Endothelial cell of umbilical vein (primary cell): ENCODE data around the gene CNTROB. TPM values are rescaled to one million over a fixed set of nuclear protein-coding genes. Genes with fewer than 3 reads are reported as not detected.

Source experiments
- BruUV-seq: library from RNA; stranded (reverse); fragments of 400-500 nt; replicated peaks from 2 replicates; lab custom pipeline; 2021; lab: Mats Ljungman, UMichigan
- CTCF ChIA-PET: fragments of 300-600, 350-600 bp; sonication (Branson Sonifier 250); formaldehyde crosslinking; loops from one replicate; lab custom pipeline; 2021; ENCODE audit warnings: antibody characterized with exemption, inconsistent platforms; lab: Charles Lee
- POLR2A ChIA-PET: fragments of 300-600, 350-600 bp; sonication (Branson Sonifier 250); formaldehyde crosslinking; loops from one replicate; lab custom pipeline; 2021; ENCODE audit warnings: antibody characterized with exemption, inconsistent platforms; lab: Charles Lee
- DNase-seq: peaks from one replicate; pipeline ENCODE4 v3.0.0-alpha.2; 2011; ENCODE audit warnings: low read depth, low spot score
- FAIRE-seq: peaks from 2 replicates; lab custom pipeline; 2011; peaks lifted over from hg19 to GRCh38; lab: Jason Lieb, UNC
- H2AFZ ChIP-seq: 2 replicates; pipeline ENCODE4 v1.6.0; 2012; ENCODE audit warnings: low read depth, low read length, control low read depth, inconsistent platforms
- H3K27ac ChIP-seq: 2 replicates; pipeline ENCODE4 v1.5.1; 2011; ENCODE audit warnings: low read depth, mild to moderate bottlenecking, control low read depth, low read length, moderate library complexity; ENCODE audit not compliant: insufficient read depth
- H3K27me3 ChIP-seq, 2 experiments: 2 replicates each; pipeline versions ENCODE4 v1.6.0 to v1.6.1; 2011; ENCODE audit warnings: low read length in 2 of 2, mixed read lengths in 1 of 2; ENCODE audit not compliant: control insufficient read depth in 2 of 2, insufficient read depth in 2 of 2
- H3K36me3 ChIP-seq, 2 experiments: 2 replicates in 1 of 2; 3 replicates in 1 of 2; pipeline ENCODE4 v1.5.1; 2011; ENCODE audit warnings: low read length in 2 of 2, mild to moderate bottlenecking in 1 of 2, moderate library complexity in 1 of 2; ENCODE audit not compliant: control insufficient read depth in 2 of 2, insufficient read depth in 2 of 2; ENCODE audit errors: extremely low read depth in 1 of 2
- H3K4me1 ChIP-seq: 3 replicates; pipeline ENCODE4 v1.5.1; 2011; ENCODE audit warnings: mild to moderate bottlenecking, low read length; ENCODE audit not compliant: control insufficient read depth, insufficient read depth; ENCODE audit errors: extremely low read depth
- H3K4me2 ChIP-seq: 2 replicates; pipeline ENCODE4 v1.6.1; 2011; ENCODE audit warnings: low read length, control low read depth, mixed read lengths; ENCODE audit not compliant: insufficient read depth
- H3K4me3 ChIP-seq, 3 experiments: fragments of 200-600 bp in 1 of 3; sonication (generic), shearing (Covaris generic) in 1 of 3; replicated peaks in 1 of 3; 2 replicates each; pipeline ENCODE4 v1.5.1; 2011 to 2016; ENCODE audit warnings: control low read depth in 3 of 3, low read length in 3 of 3, mild to moderate bottlenecking in 2 of 3, inconsistent platforms in 1 of 3, low read depth in 1 of 3, moderate library complexity in 1 of 3; ENCODE audit not compliant: insufficient read depth in 1 of 3
- H3K79me2 ChIP-seq: 2 replicates; pipeline ENCODE4 v1.6.0; 2012; ENCODE audit warnings: low read length, inconsistent platforms; ENCODE audit not compliant: control insufficient read depth, insufficient read depth
- H3K9ac ChIP-seq: replicated peaks from 2 replicates; pipeline ENCODE3; 2011; ENCODE audit warnings: low read length, control low read depth; ENCODE audit not compliant: insufficient read depth; ENCODE audit errors: extremely low read depth
- H3K9me1 ChIP-seq: replicated peaks from 3 replicates; pipeline ENCODE4 v1.6.0; 2011; ENCODE audit warnings: mild to moderate bottlenecking, low read length; ENCODE audit not compliant: control insufficient read depth, insufficient read depth; ENCODE audit errors: extremely low read depth
- H3K9me3 ChIP-seq: replicated peaks from 2 replicates; pipeline ENCODE4 v1.5.1; 2012; ENCODE audit warnings: low read length, inconsistent platforms; ENCODE audit not compliant: control insufficient read depth, insufficient read depth
- H4K20me1 ChIP-seq: replicated peaks from 2 replicates; pipeline ENCODE3; 2011; ENCODE audit warnings: mild to moderate bottlenecking, low read length; ENCODE audit not compliant: control insufficient read depth, insufficient read depth; ENCODE audit errors: extremely low read depth
- EZH2 ChIP-seq: IDR thresholded peaks from 2 replicates; pipeline ENCODE4 v1.6.1; 2012; ENCODE audit warnings: borderline replicate concordance, low read depth, mild to moderate bottlenecking, moderate library complexity, low read length, inconsistent platforms; ENCODE audit not compliant: severe bottlenecking
- FOS ChIP-seq: IDR thresholded peaks from 2 replicates; pipeline ENCODE4 v1.6.1; 2011; ENCODE audit warnings: mild to moderate bottlenecking, low read length, moderate library complexity, borderline replicate concordance; ENCODE audit not compliant: insufficient read depth
- GATA2 ChIP-seq: IDR thresholded peaks from 2 replicates; pipeline ENCODE4 v1.7.0; 2011; ENCODE audit warnings: low read depth, mild to moderate bottlenecking, moderate library complexity, mixed read lengths, low read length; ENCODE audit not compliant: insufficient read length, insufficient read depth
- JUN ChIP-seq: IDR thresholded peaks from 2 replicates; pipeline ENCODE4 v1.6.1; 2011; ENCODE audit warnings: borderline replicate concordance, low read depth; ENCODE audit not compliant: insufficient read length, insufficient read depth
- MYC ChIP-seq: IDR thresholded peaks from one replicate; pipeline ENCODE4 v1.6.1; 2011; ENCODE audit warnings: mild to moderate bottlenecking, low read depth, low read length
- POLR2A ChIP-seq: IDR thresholded peaks from 2 replicates; pipeline ENCODE4 v1.6.1; 2012; ENCODE audit warnings: low read depth, mild to moderate bottlenecking, control low read depth, low read length
- POLR2AphosphoS5 ChIP-seq: IDR thresholded peaks from 2 replicates; pipeline ENCODE4 v1.6.1; 2012; ENCODE audit warnings: low read depth, mild to moderate bottlenecking, control low read depth, low read length, moderate library complexity; ENCODE audit not compliant: insufficient read depth
- dilution Hi-C: fragments of 300-500 bp; cut with MboI; formaldehyde crosslinking; loops from one replicate; pipeline ENCODE4 v1.15.0; 2019; ENCODE audit warnings: low sequenced_read_pairs; ENCODE audit not compliant: extremely low pct_ligation_motif_present
- intact Hi-C: fragments of 100-400 bp; cut with micrococcal nuclease; formaldehyde crosslinking; loops from one replicate; pipeline ENCODE4 v1.10.0; 2022
- polyA plus RNA-seq, 4 experiments: library from polyadenylated mRNA; depleted of rRNA in 3 of 4; stranded (reverse) in 3 of 4; unstranded in 1 of 4; fragments of >200 nt; gene quantifications; 2 replicates each; pipeline versions ENCODE4 v1.2.1 to v1.2.3, GENCODE V29; 2011 to 2012; ENCODE audit warnings: missing spikeins in 1 of 4
- total RNA-seq: library from RNA; stranded (reverse); gene quantifications from 2 replicates; pipeline ENCODE4 v1.2.3, GENCODE V29; 2021
- TF ChIP-seq, protein P1 (sequence below), 2 donors: IDR thresholded peaks; 1 replicate in 1 of 2; 2 replicates in 1 of 2; pipeline ENCODE4 v1.5.1; 2011; ENCODE audit warnings: low read length in 2 of 2, mild to moderate bottlenecking in 2 of 2, moderate library complexity in 2 of 2, control low read depth in 1 of 2, inconsistent platforms in 1 of 2, low read depth in 1 of 2; ENCODE audit not compliant: insufficient read depth in 1 of 2; ENCODE audit errors: extremely low read depth in 1 of 2
- TF ChIP-seq, protein P2 (sequence below): IDR thresholded peaks from 2 replicates; pipeline ENCODE4 v1.6.1; 2011; ENCODE audit not compliant: insufficient read depth, insufficient read length

Gene CNTROB
- total and polyA plus RNA-seq, 2 donors (not counting 3 experiments of a cell fraction or from before 2014, with no cell fraction given), result 24.9 to 47.2 TPM

DNA sequence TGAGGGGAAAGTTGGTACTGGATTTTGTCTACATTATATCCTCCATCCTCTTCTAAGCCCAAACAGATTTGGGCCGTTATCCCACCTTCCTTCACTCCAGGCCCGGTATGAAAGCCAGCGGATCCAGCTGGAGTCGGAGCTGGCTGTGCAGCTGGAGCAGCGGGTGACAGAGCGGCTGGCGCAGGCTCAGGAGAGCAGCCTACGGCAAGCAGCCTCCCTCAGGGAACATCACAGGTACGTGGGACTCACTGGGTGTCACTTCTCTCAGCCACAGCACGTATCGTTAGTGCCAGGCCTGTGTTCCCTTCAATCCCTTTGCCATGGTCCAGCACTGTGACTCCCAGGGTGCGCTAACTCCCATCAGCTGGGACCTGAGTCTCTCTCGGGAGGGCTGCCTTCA, 11.3 kb downstream of the CNTROB start:
- no peaks in the 10 kb centered on the region for H3K9me1 ChIP-seq
- H3K4me2 ChIP-seq, result no peak overlapping the region
- no peaks in the 10 kb centered on the region for H3K27me3 ChIP-seq
- H3K27ac ChIP-seq, result no peak overlapping the region
- BruUV-seq, result no TSS peak
- H3K4me1 ChIP-seq, result no peaks in the 10 kb centered on the region
- no peak overlapping the region for H2AFZ ChIP-seq
- ChIA-PET POLR2A (no interaction called here), CTCF (interaction anchor here (1.3 to 2.1 kb wide), 5 partner anchors 13 to 98 kb away, joined by 4 to 15 read pairs (median 6); partner anchors contain the start of gene RNF227)
- no peak overlapping the region for H3K9ac ChIP-seq
- no peaks in the 10 kb centered on the region for H3K79me2 ChIP-seq
- no peak for TF ChIP-seq GATA2
- no peak for TF ChIP-seq MYC
- TF ChIP-seq, protein P1, sequence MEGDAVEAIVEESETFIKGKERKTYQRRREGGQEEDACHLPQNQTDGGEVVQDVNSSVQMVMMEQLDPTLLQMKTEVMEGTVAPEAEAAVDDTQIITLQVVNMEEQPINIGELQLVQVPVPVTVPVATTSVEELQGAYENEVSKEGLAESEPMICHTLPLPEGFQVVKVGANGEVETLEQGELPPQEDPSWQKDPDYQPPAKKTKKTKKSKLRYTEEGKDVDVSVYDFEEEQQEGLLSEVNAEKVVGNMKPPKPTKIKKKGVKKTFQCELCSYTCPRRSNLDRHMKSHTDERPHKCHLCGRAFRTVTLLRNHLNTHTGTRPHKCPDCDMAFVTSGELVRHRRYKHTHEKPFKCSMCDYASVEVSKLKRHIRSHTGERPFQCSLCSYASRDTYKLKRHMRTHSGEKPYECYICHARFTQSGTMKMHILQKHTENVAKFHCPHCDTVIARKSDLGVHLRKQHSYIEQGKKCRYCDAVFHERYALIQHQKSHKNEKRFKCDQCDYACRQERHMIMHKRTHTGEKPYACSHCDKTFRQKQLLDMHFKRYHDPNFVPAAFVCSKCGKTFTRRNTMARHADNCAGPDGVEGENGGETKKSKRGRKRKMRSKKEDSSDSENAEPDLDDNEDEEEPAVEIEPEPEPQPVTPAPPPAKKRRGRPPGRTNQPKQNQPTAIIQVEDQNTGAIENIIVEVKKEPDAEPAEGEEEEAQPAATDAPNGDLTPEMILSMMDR (IDR thresholded peaks at IDR 0.05; ENCODE audit: extremely low read depth in 1 of 2, insufficient read depth in 1 of 2, low read depth in 1 of 2, low read length in 2 of 2), result no peak
- TF ChIP-seq POLR2AphosphoS5, result no peak
- TF ChIP-seq FOS, result no peak
- TF ChIP-seq POLR2A, result no peak
- no peak for TF ChIP-seq JUN
- TF ChIP-seq EZH2, result no peak
- TF ChIP-seq, protein P2, sequence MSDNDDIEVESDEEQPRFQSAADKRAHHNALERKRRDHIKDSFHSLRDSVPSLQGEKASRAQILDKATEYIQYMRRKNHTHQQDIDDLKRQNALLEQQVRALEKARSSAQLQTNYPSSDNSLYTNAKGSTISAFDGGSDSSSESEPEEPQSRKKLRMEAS, result no peak
- no peak for DNase-seq
- no peak overlapping the region for H3K4me3 ChIP-seq
- no peaks in the 10 kb centered on the region for H3K9me3 ChIP-seq
- peaks cover 25 to 39% of the 10 kb centered on the region in 2 experiments for H3K36me3 ChIP-seq
- H4K20me1 ChIP-seq, result no peaks in the 10 kb centered on the region
- dilution Hi-C loops (no loop called here), intact Hi-C loops (no loop called here)
- FAIRE-seq, result no peak
